ENCODE results near the gene SLC8A1. TPM values are rescaled to one million over a fixed set of nuclear protein-coding genes. Genes with fewer than 3 reads are reported as not detected.

Gene SLC8A1
- total and polyA plus RNA-seq, 10 of the 15 experiments (the other 5 are each of a cell fraction or from before 2014, with no cell fraction given): under 0.01 to 1.2 (median 0.01) TPM; not detected in 3

- no peak for ATAC-seq
- no peak for FAIRE-seq
- Histone ChIP-seq H3K27me3 (replicated peaks in 1 of 2; ENCODE audit: control insufficient read depth in 2 of 2, insufficient read depth in 2 of 2, low read length in 1 of 2) (no peaks in the 10 kb centered on the region), H3K4me1 (ENCODE audit: control insufficient read depth, insufficient read depth, low read length) (no peaks in the 10 kb centered on the region), H3K36me3 (ENCODE audit: control insufficient read depth in 2 of 2, insufficient read depth in 2 of 2, low read length in 1 of 2) (no peaks in the 10 kb centered on the region), H4K20me1 (ENCODE audit: control insufficient read depth, insufficient read depth) (no peaks in the 10 kb centered on the region), H3K79me2 (ENCODE audit: control insufficient read depth, insufficient read depth, low read length) (no peaks in the 10 kb centered on the region), H3K9ac (ENCODE audit: control insufficient read depth, insufficient read depth, low read length) (no peak overlapping the region), H2AFZ (ENCODE audit: control insufficient read depth, low read depth, low read length) (no peak overlapping the region), H3K9me3 (replicated peaks; ENCODE audit: control insufficient read depth, insufficient read depth, low read length) (no peaks in the 10 kb centered on the region), H3K4me3 (no peak overlapping the region), H3K27ac (ENCODE audit: control insufficient read depth, insufficient read depth) (no peak overlapping the region), H3K4me2 (ENCODE audit: control insufficient read depth, insufficient read depth) (no peak overlapping the region)
- intact Hi-C loops (cut with micrococcal nuclease; ENCODE audit: unreplicated experiment): no loop called here
- in situ Hi-C loops (cut with MboI): no loop called here
- DNase-seq (ENCODE audit: low read depth, low spot score): no peak
- ChIA-PET CTCF (interaction anchor here (0.9 kb wide), 1 partner anchor 17 kb away, joined by 3 read pairs; no protein-coding TSS in a partner anchor), RAD21 (ENCODE audit: unreplicated experiment) (no interaction called here), POLR2A (no interaction called here), SMC1A (ENCODE audit: uncharacterized antibody, unreplicated experiment) (interaction anchor here (0.7 to 1.0 kb wide), 2 partner anchors 9 to 39 kb away, joined by 3 read pairs; no protein-coding TSS in a partner anchor)
- no TSS peak for BruUV-seq (replicated peaks)
- WGBS (ENCODE audit: insufficient coverage, insufficient replicate concordance, low lambda C conversion rate, missing lambda C conversion rate): 13% methylated on average over 6 of the region's 6 CpGs
- TF ChIP-seq, protein P1, sequence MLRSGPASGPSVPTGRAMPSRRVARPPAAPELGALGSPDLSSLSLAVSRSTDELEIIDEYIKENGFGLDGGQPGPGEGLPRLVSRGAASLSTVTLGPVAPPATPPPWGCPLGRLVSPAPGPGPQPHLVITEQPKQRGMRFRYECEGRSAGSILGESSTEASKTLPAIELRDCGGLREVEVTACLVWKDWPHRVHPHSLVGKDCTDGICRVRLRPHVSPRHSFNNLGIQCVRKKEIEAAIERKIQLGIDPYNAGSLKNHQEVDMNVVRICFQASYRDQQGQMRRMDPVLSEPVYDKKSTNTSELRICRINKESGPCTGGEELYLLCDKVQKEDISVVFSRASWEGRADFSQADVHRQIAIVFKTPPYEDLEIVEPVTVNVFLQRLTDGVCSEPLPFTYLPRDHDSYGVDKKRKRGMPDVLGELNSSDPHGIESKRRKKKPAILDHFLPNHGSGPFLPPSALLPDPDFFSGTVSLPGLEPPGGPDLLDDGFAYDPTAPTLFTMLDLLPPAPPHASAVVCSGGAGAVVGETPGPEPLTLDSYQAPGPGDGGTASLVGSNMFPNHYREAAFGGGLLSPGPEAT (IDR thresholded peaks at IDR 0.05; ENCODE audit: low read depth): no peak
- TF ChIP-seq ATF3 (IDR thresholded peaks at IDR 0.05; ENCODE audit: borderline replicate concordance, extremely low read depth, low read depth, low read length) (no peak), BACH1 (IDR thresholded peaks at IDR 0.05; ENCODE audit: borderline replicate concordance) (no peak), ZZZ3 (IDR thresholded peaks at IDR 0.05; ENCODE audit: control insufficient read depth, insufficient read length, low read depth) (no peak), RELA (IDR thresholded peaks at IDR 0.05; ENCODE audit: borderline replicate concordance, partially characterized antibody) (no peak), ASH2L (IDR thresholded peaks at IDR 0.05; ENCODE audit: borderline replicate concordance, low read depth) (no peak), SIX5 (IDR thresholded peaks at IDR 0.05; ENCODE audit: low read depth, low read length, severe bottlenecking) (no peak), FOXM1 (IDR thresholded peaks at IDR 0.05; ENCODE audit: low read depth, low read length) (no peak), ETV6 (conservative IDR thresholded peaks at IDR 0.05 in 1 of 2, IDR thresholded peaks at IDR 0.05 in 1 of 2; ENCODE audit: borderline replicate concordance in 1 of 2, low read depth in 1 of 2) (no peak)
- TF ChIP-seq, protein P2, sequence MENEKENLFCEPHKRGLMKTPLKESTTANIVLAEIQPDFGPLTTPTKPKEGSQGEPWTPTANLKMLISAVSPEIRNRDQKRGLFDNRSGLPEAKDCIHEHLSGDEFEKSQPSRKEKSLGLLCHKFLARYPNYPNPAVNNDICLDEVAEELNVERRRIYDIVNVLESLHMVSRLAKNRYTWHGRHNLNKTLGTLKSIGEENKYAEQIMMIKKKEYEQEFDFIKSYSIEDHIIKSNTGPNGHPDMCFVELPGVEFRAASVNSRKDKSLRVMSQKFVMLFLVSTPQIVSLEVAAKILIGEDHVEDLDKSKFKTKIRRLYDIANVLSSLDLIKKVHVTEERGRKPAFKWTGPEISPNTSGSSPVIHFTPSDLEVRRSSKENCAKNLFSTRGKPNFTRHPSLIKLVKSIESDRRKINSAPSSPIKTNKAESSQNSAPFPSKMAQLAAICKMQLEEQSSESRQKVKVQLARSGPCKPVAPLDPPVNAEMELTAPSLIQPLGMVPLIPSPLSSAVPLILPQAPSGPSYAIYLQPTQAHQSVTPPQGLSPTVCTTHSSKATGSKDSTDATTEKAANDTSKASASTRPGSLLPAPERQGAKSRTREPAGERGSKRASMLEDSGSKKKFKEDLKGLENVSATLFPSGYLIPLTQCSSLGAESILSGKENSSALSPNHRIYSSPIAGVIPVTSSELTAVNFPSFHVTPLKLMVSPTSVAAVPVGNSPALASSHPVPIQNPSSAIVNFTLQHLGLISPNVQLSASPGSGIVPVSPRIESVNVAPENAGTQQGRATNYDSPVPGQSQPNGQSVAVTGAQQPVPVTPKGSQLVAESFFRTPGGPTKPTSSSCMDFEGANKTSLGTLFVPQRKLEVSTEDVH (IDR thresholded peaks at IDR 0.05; ENCODE audit: low read depth, partially characterized antibody): no peak
- TF ChIP-seq, protein P3, sequence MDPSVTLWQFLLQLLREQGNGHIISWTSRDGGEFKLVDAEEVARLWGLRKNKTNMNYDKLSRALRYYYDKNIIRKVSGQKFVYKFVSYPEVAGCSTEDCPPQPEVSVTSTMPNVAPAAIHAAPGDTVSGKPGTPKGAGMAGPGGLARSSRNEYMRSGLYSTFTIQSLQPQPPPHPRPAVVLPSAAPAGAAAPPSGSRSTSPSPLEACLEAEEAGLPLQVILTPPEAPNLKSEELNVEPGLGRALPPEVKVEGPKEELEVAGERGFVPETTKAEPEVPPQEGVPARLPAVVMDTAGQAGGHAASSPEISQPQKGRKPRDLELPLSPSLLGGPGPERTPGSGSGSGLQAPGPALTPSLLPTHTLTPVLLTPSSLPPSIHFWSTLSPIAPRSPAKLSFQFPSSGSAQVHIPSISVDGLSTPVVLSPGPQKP (IDR thresholded peaks at IDR 0.05; ENCODE audit: low read depth, low read length): no peak
- TF ChIP-seq, protein P4, sequence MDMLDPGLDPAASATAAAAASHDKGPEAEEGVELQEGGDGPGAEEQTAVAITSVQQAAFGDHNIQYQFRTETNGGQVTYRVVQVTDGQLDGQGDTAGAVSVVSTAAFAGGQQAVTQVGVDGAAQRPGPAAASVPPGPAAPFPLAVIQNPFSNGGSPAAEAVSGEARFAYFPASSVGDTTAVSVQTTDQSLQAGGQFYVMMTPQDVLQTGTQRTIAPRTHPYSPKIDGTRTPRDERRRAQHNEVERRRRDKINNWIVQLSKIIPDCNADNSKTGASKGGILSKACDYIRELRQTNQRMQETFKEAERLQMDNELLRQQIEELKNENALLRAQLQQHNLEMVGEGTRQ (IDR thresholded peaks at IDR 0.05; ENCODE audit: borderline replicate concordance, low read depth, low read length): no peak
Observed at GRCh38 chr2:40428439-40428838, 23.5 kb downstream of the SLC8A1 start.

All from GM12878 (cell line).